Transverse colon (tissue), 4 donors: ENCODE results near the gene ZNF740. TPM values are rescaled to one million over a fixed set of nuclear protein-coding genes. Genes with fewer than 3 reads are reported as not detected.
"Not testable (repeated sequence)": the region's sequence is repeated elsewhere in the genome, so short reads cannot be mapped to it uniquely, and the experiment has no call there.

ENCODE experiments used
- DNase-seq: peaks from one replicate; pipeline ENCODE4 v3.0.0-alpha.2; 2019
- H3K27ac ChIP-seq, 4 donors: fragments of 200-600 bp; sonication (generic); 2 replicates each; pipeline ENCODE4 v1.5.1; 2016 to 2018; ENCODE audit warnings: inconsistent platforms in 4 of 4
- H3K27me3 ChIP-seq: fragments of 200-600 bp; sonication (generic); 2 replicates; pipeline ENCODE4 v1.5.1; 2017; ENCODE audit warnings: inconsistent platforms
- H3K36me3 ChIP-seq, 4 donors: fragments of 200-600 bp; sonication (generic); 2 replicates each; pipeline ENCODE4 v1.5.1; 2017 to 2019; ENCODE audit warnings: inconsistent platforms in 4 of 4
- H3K4me1 ChIP-seq, 4 donors: fragments of 200-600 bp; sonication (generic); 2 replicates each; pipeline ENCODE4 v1.5.1; 2017 to 2020; ENCODE audit warnings: inconsistent platforms in 4 of 4
- H3K4me3 ChIP-seq, 4 donors: fragments of 200-600 bp; sonication (generic); 1 replicate in 1 of 4; 2 replicates in 3 of 4; pipeline versions ENCODE4 v1.5.1 to v1.6.1; 2017 to 2019; ENCODE audit warnings: inconsistent platforms in 4 of 4
- H3K9me3 ChIP-seq, 2 donors: fragments of 200-600 bp; sonication (generic); 2 replicates each; pipeline ENCODE4 v1.5.1; 2017 to 2019; ENCODE audit warnings: inconsistent platforms in 2 of 2
- EP300 ChIP-seq: sonication (generic); formaldehyde crosslinking; IDR thresholded peaks from one replicate; pipeline ENCODE4 v1.6.1; 2017; ENCODE audit warnings: antibody characterized with exemption, low read depth
- POLR2A ChIP-seq: fragments of 450-650 bp; IDR thresholded peaks from one replicate; pipeline ENCODE4 v1.6.1; 2016; ENCODE audit warnings: antibody characterized with exemption, mild to moderate bottlenecking, moderate library complexity
- POLR2AphosphoS5 ChIP-seq, 3 donors: sonication (generic); formaldehyde crosslinking; IDR thresholded peaks; one replicate each; pipeline ENCODE4 v1.6.1; 2016; ENCODE audit warnings: antibody characterized with exemption in 3 of 3
- WGBS, 2 donors: methylation state at CpG; one replicate each; pipeline ENCODE4 v1.1.5; 2018; ENCODE audit warnings: low coverage in 1 of 2; 5-methylcytosine and 5-hydroxymethylcytosine counted together
- in situ Hi-C, 4 donors: fragments of 200-750 bp; cut with MboI; loops; one replicate each; pipeline versions ENCODE4 v1.15.0 to v1.15.1; 2017; ENCODE audit warnings: low sequenced_read_pairs in 3 of 4, low pct_ligation_motif_present in 1 of 4, low pct_unique_long_range_greater_than_20kb in 1 of 4
- intact Hi-C: fragments of 100-400 bp; cut with DNase I; formaldehyde crosslinking; loops from one replicate; pipeline ENCODE4 v1.15.1; 2023; ENCODE audit warnings: low total_unique reads
- total RNA-seq, 4 donors: library from RNA; depleted of rRNA; stranded (reverse); fragments of >200 nt; gene quantifications; one replicate each; pipeline ENCODE4 v1.1.0, GENCODE V29; 2016
- TF ChIP-seq, protein P1 (sequence below), 5 experiments: fragments of 200-600 bp in 3 of 5; fragments of 450-650 bp in 2 of 5; sonication (generic) in 3 of 5; IDR thresholded peaks; 1 replicate in 2 of 5; 2 replicates in 3 of 5; pipeline ENCODE4 v1.5.1; 2016 to 2017; ENCODE audit warnings: antibody characterized with exemption in 5 of 5, inconsistent platforms in 3 of 5, mild to moderate bottlenecking in 2 of 5, moderate library complexity in 1 of 5

The ZNF740 gene
- total RNA-seq, 4 donors from 2014 or later, result 9.7 to 21.9 (median 16.3) TPM

DNA sequence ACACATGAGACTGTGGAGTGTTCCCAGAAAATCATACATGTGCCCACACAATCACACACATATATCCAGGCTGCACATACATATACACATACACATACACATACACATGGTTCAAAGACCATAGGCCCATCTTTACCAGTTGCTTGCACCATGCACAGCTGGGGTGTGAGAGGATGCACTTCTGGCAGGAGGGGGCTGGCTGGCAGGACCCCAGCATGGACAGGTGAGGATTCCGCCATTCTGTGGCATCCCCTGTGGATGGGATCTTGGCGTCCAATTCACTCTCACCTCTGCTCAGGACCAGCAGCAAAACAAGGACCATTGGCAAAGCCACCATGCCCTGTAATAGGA, 19.6 kb downstream of the ZNF740 start:
- H3K4me3 ChIP-seq, result no peak overlapping the region
- H3K9me3 ChIP-seq, result no peaks in the 10 kb centered on the region
- peaks cover 0 to 22% (median 9%) of the 10 kb centered on the region in 4 donors for H3K4me1 ChIP-seq
- no peaks in the 10 kb centered on the region for H3K36me3 ChIP-seq
- no peak for DNase-seq
- intact Hi-C loops, result no loop called here
- H3K27me3 ChIP-seq, result no peaks in the 10 kb centered on the region
- in situ Hi-C loops, result no loop called here
- H3K27ac ChIP-seq, result peak overlapping the region in 1 of 4 donors; percentile 7
- WGBS, 2 donors, result 96% methylated on average over 2 of the region's 2 CpGs; no CpG with 5 or more reads in 1 of the 2 donors
- TF ChIP-seq POLR2A (no peak), EP300 (no peak), POLR2AphosphoS5 (IDR thresholded peaks at IDR 0.05) (no peak)
- TF ChIP-seq, protein P1, sequence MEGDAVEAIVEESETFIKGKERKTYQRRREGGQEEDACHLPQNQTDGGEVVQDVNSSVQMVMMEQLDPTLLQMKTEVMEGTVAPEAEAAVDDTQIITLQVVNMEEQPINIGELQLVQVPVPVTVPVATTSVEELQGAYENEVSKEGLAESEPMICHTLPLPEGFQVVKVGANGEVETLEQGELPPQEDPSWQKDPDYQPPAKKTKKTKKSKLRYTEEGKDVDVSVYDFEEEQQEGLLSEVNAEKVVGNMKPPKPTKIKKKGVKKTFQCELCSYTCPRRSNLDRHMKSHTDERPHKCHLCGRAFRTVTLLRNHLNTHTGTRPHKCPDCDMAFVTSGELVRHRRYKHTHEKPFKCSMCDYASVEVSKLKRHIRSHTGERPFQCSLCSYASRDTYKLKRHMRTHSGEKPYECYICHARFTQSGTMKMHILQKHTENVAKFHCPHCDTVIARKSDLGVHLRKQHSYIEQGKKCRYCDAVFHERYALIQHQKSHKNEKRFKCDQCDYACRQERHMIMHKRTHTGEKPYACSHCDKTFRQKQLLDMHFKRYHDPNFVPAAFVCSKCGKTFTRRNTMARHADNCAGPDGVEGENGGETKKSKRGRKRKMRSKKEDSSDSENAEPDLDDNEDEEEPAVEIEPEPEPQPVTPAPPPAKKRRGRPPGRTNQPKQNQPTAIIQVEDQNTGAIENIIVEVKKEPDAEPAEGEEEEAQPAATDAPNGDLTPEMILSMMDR (IDR thresholded peaks at IDR 0.05), result no peak

DNA sequence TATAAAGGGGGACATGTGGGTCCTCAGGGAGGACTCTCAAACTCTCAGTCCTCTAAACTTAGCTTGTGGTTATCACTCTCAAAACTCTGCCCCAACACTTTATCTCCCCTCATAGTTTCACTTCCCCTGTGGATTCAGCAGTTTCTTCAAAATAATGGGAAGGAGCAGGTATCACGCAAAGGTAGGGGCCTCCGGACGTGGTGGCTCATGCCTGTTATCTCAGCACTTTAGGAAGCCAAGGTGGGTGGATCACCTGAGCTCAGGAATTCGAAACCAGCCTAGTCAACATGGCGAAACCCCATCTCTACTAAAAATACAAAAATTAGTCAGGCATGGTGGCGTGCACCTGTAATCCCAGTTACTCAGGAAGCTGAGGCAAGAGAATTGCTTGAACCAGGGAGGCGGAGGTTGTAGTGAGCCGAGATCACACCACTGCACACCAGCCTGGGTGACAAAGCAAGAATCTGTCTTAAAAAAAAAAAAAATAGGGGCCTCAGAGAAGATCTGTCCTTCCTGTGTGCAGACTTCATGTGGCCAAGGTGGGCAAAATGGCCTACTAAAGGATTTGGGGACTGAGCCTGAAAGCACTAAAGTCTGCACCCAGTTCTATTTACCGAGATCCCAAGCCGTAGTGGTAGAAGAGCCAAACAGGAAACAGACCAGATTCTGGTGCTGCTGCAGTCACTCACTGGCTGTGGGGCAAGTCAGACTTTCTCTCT, 20.1 kb downstream of the ZNF740 start:
- no peak for DNase-seq
- TF ChIP-seq EP300, result no peak
- no peak for TF ChIP-seq POLR2A
- TF ChIP-seq, protein P1 (IDR thresholded peaks at IDR 0.05), result no peak
- no peak for TF ChIP-seq POLR2AphosphoS5 (IDR thresholded peaks at IDR 0.05)
- Histone ChIP-seq H3K9me3 (no peaks in the 10 kb centered on the region), H3K27me3 (no peaks in the 10 kb centered on the region), H3K36me3 (no peaks in the 10 kb centered on the region), H3K27ac (peak overlapping the region in 3 of 4 donors; percentile 16 to 60 (median 42)), H3K4me3 (no peak overlapping the region), H3K4me1 (peaks cover 0 to 22% (median 9%) of the 10 kb centered on the region in 4 donors)
- 60% methylated on average over 2 to 10 of the region's 10 CpGs for WGBS, 2 donors
- in situ Hi-C loops (no loop called here), intact Hi-C loops (no loop called here)

DNA sequence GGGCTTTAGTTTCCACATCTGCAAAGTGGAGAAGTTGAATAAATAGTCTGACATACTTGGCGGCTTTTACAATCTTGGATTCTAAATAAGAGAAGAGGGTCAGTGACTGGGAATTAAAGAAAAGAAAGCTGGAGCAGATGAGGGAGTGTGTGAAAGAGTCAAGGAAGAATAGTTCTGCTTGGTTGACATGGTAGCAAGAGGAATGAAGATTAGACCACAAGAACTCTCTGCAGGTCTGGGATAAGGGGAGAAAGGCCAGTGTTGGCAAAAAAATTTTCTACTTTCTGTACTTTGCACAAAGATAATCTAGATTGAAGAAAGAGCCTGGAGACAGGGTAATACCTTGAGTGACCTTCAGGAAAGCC, 20.6 kb downstream of the ZNF740 start:
- H3K36me3 ChIP-seq, result no peaks in the 10 kb centered on the region
- no peaks in the 10 kb centered on the region for H3K27me3 ChIP-seq
- peaks cover 0 to 23% (median 9%) of the 10 kb centered on the region in 4 donors for H3K4me1 ChIP-seq
- no peaks in the 10 kb centered on the region for H3K9me3 ChIP-seq
- intact Hi-C loops, result no loop called here
- peak overlapping the region in 3 of 4 donors; percentile 16 to 60 (median 42) for H3K27ac ChIP-seq
- no peak overlapping the region for H3K4me3 ChIP-seq
- no peak for DNase-seq
- in situ Hi-C loops, result no loop called here
- WGBS, 2 donors, result 38 to 59% methylated on average over 1 of the region's 1 CpG
- TF ChIP-seq EP300 (no peak), POLR2A (no peak), POLR2AphosphoS5 (IDR thresholded peaks at IDR 0.05) (no peak)
- TF ChIP-seq, protein P1 (IDR thresholded peaks at IDR 0.05), result no peak

DNA sequence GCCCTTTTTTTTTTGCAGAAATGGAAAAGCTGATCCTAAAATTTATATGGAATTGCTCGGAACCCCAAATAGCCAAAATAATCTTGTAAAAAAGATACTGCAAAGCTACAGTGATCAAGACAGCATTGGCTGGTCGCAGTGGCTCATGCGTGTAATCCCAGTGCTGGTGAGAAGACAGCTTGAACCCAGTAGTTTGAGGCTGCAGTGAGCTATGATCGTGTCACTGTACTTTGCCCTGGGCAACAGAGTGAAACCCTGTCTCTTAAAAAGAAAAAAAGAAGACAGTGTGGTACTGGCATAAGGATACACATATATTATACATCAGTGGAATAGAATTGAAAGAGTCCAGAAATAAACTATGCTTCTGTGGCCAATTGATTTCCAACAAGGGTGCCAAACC, 21.1 kb downstream of the ZNF740 start:
- no peaks in the 10 kb centered on the region for H3K9me3 ChIP-seq
- DNase-seq, result no peak
- TF ChIP-seq, protein P1 (IDR thresholded peaks at IDR 0.05), result no peak
- TF ChIP-seq EP300, result no peak
- no peak for TF ChIP-seq POLR2A
- no peak for TF ChIP-seq POLR2AphosphoS5 (IDR thresholded peaks at IDR 0.05)
- in situ Hi-C loops, result no loop called here
- intact Hi-C loops, result no loop called here
- no peak overlapping the region for H3K4me3 ChIP-seq
- H3K4me1 ChIP-seq, result peaks cover 0 to 28% (median 10%) of the 10 kb centered on the region in 4 donors
- H3K27ac ChIP-seq, result no peak overlapping the region
- 80 to 84% methylated on average over 4 of the region's 4 CpGs for WGBS, 2 donors
- no peaks in the 10 kb centered on the region for H3K36me3 ChIP-seq
- no peaks in the 10 kb centered on the region for H3K27me3 ChIP-seq

DNA sequence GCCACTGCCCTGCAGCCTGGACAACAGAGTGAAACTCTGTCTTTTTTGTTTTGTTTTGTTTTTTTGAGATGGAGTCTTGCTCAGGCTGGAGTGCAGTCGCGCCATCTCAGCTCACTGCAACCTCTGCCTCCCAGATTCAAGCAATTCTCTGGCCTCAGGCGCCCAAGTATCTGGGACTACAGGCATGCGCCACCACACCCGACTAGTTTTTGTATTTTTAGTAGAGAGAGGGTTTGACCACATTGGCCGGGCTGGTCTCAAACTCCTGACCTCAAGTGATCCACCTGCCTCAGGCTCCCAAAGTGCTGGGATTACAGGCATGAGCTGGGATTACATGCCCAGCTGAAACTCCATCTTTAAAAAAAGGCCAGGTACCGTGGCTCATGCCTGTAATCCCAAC, 21.8 kb downstream of the ZNF740 start:
- WGBS, 2 donors, result 88 to 90% methylated on average over 4 to 7 of the region's 7 CpGs
- intact Hi-C loops, in situ Hi-C loops, DNase-seq, H3K27me3 ChIP-seq, H3K27ac ChIP-seq, H3K36me3 ChIP-seq, H3K4me3 ChIP-seq, H3K9me3 ChIP-seq: not testable (repeated sequence)
- H3K4me1 ChIP-seq, result peaks cover 0 to 34% (median 16%) of the 10 kb centered on the region in 4 donors
